HG03135 (cell line): Measurements from ENCODE around the gene THADA.

Source experiments
- ATAC-seq: cut with Tn5 transposase; IDR thresholded peaks from one replicate; pipeline ENCODE4 v1.9.1; 2021; ENCODE audit warnings: mild to moderate bottlenecking, moderate library complexity; ENCODE audit not compliant: unreplicated experiment

Gene THADA

DNA sequence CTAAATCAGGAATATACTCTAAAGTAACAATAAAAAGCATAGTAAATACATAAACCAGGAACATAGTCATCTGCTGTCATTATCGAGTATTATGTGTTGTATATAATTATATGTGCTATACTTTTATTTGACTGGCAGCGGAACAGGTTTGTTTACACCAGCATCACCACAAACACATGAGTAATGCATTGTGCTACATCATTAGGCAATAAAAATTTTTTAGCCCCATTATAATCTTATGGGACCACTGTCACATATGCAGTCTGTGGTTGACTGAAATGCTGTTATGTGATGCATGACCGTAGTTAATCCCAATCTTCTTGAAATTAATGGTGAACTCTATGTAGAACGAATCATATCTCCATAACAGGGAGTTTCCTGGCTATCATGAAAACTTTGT, 232.7 kb downstream of the THADA start:
- ATAC-seq = no peak

DNA sequence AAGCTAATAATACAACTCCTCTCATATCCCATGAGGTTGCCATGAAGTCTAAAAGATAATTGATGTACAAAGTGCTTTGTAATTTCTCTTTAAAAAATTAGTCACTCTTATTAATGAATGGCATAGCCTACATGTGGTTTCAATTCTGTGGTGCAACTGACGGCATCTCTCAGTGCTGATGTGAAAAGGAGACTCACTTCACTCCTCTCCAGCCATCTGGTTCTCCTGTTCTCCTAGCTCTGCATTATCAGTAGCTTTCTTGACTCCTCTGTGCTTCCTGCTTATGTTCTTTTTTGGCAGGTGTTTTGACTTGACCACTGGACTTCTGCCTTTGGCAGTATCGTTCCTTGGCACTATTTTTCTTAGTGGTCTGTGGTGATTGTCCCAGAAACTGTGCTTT, 234.6 kb downstream of the THADA start:
- ATAC-seq = no peak

DNA sequence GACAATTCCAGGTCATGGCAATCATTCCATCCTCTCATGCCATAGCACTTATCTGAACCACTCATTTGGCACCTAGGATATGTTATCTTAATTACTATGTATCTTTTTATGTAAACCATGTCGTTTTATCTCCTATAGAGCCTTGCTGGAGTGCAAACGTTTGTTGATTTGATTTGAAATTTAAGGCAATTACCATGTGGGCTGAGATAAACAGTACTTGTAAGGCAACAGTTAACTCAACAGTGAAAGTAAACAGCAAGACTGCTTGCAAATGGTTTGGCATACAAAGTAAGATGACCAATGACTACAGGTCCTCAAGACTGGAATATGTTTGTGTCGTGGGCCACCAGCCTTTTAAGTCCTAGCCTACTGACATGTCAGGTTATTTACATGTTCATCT, 235.7 kb downstream of the THADA start:
- ATAC-seq = no peak

DNA sequence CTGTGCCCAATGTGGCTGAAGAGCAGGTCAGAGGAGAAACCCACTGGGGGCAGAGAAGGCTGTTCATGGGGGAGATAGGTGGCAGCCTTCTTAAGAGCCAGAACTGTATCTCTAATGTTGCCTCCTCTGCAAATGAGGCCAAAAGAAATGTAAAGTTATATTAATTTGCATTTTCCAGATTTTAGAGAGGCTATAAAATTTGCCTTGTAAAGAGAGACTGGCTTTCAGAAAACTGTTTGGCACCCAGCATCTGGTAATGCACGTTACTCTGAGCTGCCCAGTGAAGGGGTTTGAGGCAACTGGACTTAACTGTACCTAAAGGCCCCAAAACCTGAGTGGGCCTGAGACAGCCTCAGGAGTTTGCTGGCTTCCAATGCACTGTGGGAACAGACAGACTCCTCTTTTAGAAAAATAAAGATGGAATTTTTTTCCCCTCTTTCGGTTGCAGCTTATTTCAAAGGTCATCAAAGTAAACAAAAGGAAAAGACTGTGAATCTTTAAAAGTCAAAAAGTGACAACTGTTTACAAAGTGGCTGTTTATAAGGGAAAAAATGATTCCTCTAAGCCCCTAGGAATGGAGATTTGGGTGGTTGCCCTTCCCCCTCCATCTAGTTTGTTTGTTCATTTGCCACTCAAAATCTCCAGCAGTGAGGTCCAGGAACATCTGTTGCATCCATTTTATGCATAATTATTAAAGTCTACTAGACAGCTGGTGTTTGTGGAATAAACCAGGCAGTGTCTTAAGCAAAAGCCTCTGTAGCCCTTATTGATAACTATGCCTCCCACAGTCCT, 237.2 kb downstream of the THADA start:
- no peak for ATAC-seq

DNA sequence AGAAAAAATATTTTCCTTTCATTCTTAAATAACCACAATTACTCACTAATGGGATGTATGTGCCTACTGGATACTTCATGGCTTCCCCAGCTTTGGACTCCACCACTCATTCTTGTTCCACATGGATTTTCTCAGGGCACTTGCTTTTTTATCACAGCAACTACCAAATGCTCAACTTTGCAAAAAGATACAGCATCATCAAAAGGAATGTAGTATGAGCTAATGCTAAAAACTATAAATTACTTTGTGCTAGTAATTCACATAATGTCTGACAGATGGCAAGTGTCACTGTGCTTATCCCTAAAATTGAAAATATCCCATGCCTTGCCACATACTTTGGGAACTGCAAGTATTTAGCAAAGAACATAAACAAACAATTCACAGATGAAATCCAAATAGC, 239.1 kb downstream of the THADA start:
- no peak for ATAC-seq

DNA sequence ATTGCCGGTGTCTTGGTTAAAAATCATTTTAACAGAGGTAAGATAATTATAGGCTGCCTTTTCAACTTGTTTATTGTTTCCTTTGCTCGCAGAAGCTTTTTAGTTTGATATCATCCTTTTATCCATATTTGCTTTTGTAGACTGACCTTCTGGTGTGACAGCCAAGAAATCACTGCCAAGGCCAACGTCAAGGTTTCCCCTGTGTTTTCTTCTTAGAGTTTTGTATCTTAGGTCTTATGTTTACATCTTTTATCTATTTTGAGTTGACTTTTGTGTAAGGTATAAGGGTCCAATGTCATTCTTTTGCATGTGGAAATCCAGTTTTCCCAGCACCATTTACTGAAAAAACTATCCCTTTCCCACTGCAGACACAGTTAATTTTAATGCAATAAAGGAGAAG, 240.4 kb downstream of the THADA start:
- no peak for ATAC-seq

DNA sequence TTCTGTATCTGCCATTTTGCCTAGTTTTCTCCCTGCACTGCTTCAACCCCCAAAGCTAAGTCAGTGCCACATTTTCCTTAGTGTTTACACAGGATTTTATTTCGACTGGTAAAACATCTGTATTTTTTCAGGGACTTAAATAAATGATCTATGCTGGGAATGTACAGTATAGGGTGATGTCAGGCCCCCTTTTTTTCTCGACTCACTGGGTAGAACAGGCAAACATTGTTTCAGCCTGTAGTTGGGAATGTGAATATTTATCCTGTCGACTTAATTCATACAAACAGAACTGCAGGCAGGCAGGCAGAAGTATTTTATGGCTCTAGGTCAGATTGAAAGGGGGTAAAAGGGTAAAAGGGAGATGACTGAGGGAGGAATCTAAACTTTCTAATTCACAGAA, 245.9 kb downstream of the THADA start:
- no peak for ATAC-seq

DNA sequence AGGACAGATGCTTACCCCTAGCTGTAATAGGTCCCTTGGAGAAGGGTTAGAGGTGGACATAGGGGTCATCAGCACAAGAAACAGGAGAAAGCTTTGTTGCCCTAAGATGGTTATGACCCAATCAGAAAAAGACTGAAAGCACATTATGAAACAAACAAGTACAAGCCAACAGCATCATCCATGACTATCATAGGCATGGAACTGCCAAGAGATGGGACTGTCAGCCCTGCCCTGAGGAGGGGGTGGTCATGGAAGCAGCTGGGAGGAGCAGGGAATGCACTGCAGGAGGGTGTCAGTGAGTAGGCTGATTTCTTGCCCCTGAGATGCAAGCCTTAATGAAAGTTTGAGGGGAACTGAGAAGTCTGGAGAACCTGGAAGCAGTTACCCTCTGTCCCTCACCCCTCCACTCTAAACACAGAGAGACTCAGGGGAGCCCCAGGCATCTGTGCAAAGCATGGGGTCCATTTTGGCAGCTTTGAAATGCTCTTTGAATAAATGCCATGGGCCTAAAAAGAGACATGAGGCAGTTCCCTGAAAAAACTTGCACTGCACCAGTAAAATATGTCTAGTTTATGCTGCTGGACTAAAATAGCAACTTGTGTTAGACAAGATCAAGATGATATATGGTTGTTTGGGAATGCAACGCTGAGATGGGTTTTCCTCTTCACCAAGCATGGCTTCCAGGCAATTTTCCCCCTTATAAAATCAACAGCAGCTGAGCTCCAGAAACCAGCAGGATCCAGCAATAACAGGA, 246.8 kb downstream of the THADA start:
- no peak for ATAC-seq

DNA sequence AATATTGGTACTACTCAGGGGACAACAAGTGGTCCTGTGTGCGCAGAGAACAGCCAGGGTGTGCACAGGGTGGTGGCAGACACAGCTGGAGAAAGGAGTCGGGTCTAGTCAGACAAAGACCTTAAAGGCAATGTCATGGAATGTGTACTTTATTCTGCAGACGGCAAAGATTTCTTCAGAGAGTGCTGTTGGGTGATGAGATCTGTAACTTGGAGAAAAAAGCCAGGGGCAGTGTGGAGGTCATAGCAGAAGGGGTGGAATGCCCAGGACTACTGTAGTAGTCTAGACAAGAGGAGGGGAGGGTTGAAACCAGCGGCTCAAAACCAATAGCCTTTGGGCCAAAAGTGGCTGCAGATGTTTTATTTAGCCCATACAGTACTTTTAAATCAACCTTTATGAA, 248.1 kb downstream of the THADA start:
- ATAC-seq = no peak

DNA sequence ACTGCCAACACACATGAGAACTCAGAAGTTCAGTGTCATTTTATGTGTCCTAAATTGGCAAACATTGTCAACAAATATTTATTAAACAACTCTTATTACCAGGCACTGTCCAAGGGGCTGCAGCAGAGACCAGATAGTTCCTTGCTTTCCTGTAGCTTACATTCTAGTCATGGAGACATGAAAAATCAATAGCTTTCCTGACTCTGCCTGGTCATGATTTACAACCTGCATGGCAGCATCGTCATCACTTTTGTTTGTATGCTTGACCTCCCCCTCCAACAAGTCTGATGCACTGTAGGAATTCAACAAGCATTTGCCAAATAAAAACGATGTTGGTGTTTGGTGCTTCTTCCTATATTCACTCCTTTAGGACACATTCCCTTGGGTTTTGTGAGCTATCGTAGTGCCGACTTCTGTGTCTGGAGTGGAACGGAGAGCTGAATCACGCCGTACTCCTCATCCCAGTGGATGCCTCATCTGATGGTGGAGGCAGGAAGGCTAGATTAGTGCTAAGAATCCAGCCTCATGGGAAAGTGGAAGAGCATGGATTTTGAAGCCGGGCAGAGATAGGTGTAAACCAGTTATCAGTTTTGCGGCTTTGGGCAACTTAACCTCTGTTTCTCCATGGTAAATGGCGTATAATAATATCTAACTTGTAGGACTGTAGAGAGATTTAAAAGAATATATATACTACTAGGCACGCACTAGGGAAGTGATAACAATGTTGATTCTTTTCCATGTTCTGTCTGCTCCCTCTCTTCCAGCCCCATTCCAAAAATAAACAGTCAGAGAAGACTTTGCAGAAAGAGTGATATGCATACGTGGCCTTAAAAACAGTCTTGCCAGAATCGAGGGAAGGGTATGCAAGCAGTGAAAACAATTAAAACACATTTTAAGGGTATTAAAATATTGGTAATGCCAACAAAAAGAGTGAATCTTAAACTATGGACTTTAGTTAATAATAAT, 249.0 kb downstream of the THADA start:
- ATAC-seq = no peak

DNA sequence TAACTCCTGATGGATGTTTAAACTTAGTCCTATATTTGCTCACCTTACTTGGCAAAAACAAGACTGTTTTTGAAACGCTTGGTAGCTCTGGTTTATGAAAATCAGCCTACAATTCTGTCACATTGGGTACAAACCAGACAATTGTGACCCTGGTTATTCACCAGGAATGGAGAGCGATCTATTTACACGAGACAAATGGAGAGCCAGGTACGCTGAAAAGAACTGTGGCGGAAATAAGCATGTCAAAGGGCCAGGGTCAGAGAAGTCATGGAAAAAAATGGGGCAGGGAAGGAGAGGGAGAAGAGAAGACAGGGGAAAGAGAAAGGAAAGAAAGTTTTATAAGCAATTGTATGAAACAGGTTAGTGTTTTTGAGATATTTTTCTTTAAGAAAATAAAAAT, 250.0 kb downstream of the THADA start:
- no peak for ATAC-seq

DNA sequence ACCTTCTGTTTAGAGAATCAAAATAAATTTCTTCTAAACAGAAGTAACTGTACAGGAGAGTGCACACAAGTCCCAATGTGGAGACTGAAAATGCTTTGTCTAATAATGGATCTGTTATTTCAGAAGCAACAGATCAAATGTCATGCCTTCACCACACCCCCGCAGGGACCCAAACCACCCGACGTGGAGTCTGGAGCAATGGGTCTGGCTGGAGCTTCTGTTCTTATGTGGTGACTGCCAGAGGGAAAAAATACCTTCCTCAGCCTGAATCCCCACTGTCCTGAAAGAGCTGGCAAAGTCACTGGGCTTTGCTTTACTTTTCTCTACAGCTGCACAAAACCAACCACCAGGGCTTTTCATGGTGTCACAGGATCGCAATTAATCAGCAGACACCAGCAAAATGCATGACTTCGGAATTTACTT, 250.4 kb downstream of the THADA start:
- ATAC-seq = no peak

DNA sequence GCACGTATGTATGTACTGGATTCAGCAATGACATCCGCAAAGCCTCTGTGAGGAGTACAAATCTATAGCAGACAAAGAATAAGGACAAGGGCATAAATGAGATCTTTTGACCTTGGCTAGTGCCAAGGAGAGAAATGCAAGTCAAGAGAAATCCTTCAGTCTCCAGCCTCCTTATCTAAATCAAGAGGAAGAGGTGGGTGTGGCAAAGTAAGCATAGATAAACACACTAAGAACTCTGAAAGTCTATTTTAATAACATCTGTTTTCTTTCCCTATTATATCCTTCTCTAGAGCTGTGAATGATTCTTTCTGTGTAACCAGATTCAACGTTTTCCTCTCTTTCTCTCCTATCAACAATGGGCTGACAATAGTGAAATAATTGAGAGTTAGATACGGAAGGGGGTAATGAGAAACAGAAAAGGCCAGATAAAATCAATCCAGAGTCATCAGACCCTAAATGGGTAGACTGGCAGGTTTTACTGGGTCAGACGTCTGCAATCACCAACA, 250.9 kb downstream of the THADA start:
- no peak for ATAC-seq

DNA sequence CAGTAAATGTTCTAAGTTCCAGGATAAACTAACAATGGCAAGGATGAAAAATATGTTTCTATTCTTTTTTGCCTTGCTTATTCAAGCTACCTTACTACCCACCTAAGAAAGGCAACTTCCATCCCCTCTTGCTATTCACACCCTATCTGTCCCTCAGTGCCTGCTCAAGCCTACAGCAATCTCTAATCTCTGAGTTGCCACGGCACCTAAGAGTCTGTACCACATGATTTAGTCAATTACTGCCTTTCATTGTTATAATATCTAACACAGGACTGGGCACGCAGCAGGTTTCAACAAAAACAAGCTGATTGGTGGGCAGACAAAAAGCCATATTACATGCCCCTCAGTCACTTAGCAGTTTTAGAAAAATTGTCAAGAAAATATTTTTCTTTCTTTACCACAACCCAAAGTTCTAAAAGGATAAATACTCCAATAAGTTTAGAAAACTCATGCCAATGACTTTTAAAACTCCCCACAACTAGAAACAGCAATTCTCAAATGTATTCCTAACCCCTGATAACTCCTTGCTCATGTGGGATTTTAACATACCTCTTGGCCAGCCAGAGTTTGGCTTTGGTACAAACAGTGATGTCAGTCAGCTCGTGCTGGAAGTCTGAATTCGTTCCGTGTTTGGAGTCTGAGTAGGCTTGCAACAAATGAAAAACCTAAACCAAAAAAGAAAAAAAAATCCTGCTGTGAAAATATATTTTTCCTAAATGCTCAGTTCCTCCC, 252.1 kb downstream of the THADA start:
- ATAC-seq = no peak

DNA sequence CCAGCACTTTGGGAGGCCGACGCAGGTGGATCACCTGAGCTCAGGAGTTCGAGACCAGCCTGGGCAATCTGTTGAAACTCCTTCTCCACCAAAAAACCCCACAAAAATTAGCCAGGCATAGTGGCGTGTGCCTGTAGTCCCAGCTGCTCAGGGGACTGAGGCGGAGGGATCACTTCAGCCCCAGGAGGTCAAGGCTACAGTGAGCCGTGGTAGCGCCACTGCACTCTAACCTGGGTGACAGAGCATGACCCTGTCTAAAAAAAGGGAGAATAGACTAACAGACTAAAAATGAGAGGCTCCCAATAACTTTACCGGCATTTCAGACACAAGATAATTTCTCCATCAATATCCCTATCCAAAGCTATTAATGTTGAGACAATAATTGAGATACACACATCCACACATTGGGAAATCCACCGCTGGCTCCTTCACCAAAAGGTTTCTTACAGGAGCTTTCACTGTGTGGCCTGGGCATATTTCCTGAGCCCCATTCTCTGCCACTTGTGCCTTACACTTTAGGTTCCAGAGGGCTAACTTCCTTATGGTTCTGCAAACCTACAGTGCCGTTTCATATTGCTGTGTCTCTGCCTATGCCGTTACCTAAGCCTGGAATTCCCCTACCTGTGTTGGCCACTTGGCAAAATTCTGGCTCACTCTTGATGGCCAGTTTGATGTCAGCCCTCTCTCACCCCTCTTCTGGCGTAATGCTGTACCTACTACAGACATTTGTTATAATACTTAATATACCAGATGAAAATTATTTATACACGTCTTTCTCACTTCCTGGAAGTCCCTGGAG, 253.7 kb downstream of the THADA start:
- no peak for ATAC-seq

DNA sequence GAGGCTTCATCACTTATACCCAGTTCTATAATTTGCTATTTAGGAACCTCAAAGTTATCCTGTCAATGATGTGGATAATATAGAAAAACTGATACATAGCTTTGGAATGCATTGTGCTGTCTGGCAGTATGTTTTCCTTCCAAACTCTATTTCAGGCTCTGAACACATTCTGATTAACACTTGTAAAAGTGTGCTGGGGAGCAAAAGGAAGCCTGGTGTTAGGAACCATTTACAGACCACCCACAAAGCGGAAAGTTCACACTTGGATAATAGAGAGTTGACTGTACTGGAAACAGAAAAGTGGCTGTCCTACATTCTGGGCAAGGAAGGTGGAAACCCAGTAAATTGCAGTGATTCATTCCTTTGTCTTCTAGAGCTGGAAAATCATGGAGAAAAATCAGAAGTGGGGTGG, 254.9 kb downstream of the THADA start:
- ATAC-seq = no peak

DNA sequence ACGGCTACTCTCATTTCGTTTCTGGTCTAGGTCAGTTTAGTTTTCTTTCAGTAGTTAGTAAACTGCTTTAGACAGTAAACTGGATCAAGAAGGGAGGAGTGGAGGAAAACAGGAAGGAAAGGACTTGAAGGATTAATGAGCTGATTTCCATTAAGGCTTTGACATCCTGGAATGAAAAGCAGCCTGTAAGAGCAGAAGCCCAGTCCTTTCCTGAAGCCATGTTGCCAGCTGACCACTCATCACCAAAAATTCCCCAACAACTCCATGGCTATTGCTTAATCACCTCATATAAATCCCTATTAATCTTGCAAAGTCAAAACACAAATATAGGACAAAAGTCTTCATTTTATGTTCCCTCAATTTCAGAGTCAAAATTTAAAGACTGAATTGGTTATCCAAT, 255.8 kb downstream of the THADA start:
- no peak for ATAC-seq

DNA sequence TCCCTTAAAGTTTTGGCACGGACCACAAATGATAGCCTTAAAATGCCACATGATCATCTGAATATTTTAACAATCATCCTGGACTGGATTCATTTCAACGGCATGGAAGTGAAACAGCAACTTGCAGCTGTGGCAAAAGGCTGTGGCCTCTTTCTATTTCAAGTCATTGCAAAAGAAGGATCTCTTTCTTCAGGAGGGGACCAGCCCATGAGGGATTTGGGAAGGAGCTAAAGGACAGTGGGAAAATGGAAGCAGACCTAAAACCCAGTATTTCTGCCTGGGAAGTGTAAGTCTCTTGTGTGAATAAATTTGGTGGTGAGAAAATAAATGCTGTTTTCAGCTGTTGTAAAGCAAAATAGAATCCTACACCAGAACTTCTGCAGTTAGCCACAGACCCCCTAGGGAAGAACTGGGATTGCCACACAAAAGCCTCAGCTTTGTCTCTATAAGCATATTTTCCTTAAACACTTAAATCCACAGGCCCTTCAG, 262.1 kb downstream of the THADA start:
- ATAC-seq = no peak

DNA sequence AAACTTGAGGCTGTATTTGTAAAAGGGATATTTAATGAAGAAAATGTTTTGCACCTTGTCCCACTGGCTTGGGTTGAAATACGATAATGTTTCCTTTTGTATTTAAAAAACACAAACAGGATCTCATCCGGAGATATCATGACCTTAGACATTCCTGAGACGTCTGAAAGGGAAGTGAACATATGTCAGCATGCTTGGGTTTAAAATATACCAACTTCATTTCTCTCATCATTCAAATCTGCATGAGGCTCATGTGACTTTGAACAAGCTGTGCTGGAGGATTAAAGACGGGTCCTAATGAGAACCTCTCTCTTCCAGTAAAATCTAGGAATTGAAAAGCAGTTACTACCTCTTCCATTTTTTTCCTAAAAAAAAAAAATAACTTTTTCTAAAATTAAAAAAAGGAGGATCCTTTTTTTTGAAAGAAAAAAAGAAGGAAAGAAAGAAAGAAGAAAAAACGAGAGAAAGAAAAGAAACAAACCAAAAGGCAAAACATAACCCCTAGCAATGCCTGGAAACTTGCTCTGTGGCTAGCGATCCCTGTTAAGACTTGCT, 262.7 kb downstream of the THADA start:
- no peak for ATAC-seq
